ENCODE measurements around the gene HTATIP2. TPM values are rescaled to one million over a fixed set of nuclear protein-coding genes. Genes with fewer than 3 reads are reported as not detected.
"Not testable (repeated sequence)": the region's sequence is repeated elsewhere in the genome, so short reads cannot be mapped to it uniquely, and the experiment has no call there.

Gene HTATIP2
- total and polyA plus RNA-seq, 2 donors (not counting 3 experiments of a cell fraction or from before 2014, with no cell fraction given), result 37.2 to 57.6 TPM

DNA sequence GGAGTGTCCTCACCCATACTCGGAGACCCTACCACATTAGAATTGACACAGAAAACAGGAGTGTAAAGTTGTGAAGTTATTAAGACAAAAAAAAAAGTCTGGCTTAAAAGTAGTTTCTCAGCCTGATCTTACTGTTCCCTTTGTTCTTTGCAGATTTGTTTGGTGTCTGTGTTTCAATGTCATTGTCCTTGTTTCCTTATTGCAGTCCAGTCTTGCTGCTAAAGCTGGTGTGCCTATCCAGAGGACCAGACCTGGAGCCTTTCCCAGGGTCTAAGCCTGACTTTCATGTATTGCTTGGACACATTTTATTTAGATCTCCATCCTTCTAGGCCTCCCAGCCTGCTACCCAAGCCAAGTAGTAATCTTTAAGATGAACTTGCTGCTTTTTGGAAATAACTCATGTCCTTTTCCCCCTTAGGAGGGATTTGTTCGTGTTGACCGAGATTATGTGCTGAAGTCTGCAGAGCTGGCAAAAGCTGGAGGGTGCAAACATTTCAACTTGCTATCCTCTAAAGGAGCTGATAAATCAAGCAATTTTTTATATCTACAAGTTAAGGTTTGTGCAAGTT lies 12.7 kb downstream of the HTATIP2 start:
- dilution Hi-C loops (cut with MboI; ENCODE audit: extremely low pct_ligation_motif_present, low sequenced_read_pairs), result no loop called here
- Histone ChIP-seq H3K27me3 (ENCODE audit: control insufficient read depth in 2 of 2, insufficient read depth in 2 of 2, low read length in 2 of 2) (no peaks in the 10 kb centered on the region), H3K4me1 (ENCODE audit: control insufficient read depth, extremely low read depth, insufficient read depth, low read length) (no peaks in the 10 kb centered on the region), H3K4me3 (replicated peaks in 1 of 3; ENCODE audit: insufficient read depth in 1 of 3, low read depth in 1 of 3, low read length in 3 of 3) (no peak overlapping the region), H3K36me3 (ENCODE audit: control insufficient read depth in 2 of 2, extremely low read depth in 1 of 2, insufficient read depth in 2 of 2, low read length in 2 of 2) (peaks cover 4 to 7% of the 10 kb centered on the region in 2 experiments), H3K9me3 (replicated peaks; ENCODE audit: control insufficient read depth, insufficient read depth, low read length) (no peaks in the 10 kb centered on the region), H3K9me1 (replicated peaks; ENCODE audit: control insufficient read depth, extremely low read depth, insufficient read depth, low read length) (no peaks in the 10 kb centered on the region), H3K9ac (replicated peaks; ENCODE audit: extremely low read depth, insufficient read depth, low read length) (no peak overlapping the region), H4K20me1 (replicated peaks; ENCODE audit: control insufficient read depth, extremely low read depth, insufficient read depth, low read length) (no peaks in the 10 kb centered on the region), H2AFZ (ENCODE audit: low read depth, low read length) (no peak overlapping the region), H3K4me2 (ENCODE audit: insufficient read depth, low read length) (no peak overlapping the region), H3K79me2 (ENCODE audit: control insufficient read depth, insufficient read depth, low read length) (no peaks in the 10 kb centered on the region), H3K27ac (ENCODE audit: insufficient read depth, low read depth, low read length) (no peak overlapping the region)
- ChIA-PET CTCF (no interaction called here), POLR2A (no interaction called here)
- DNase-seq (ENCODE audit: low read depth, low spot score), result no peak
- BruUV-seq (replicated peaks), result no TSS peak
- peak; percentile 4 for FAIRE-seq
- TF ChIP-seq MYC (IDR thresholded peaks at IDR 0.05; ENCODE audit: low read depth, low read length) (no peak), POLR2A (IDR thresholded peaks at IDR 0.05; ENCODE audit: low read depth, low read length) (no peak), POLR2AphosphoS5 (IDR thresholded peaks at IDR 0.05; ENCODE audit: insufficient read depth, low read depth, low read length) (no peak), EZH2 (IDR thresholded peaks at IDR 0.05; ENCODE audit: borderline replicate concordance, low read depth, low read length, severe bottlenecking) (no peak), JUN (IDR thresholded peaks at IDR 0.05; ENCODE audit: borderline replicate concordance, insufficient read depth, insufficient read length, low read depth) (no peak), MAX (IDR thresholded peaks at IDR 0.05; ENCODE audit: insufficient read depth, insufficient read length) (no peak), GATA2 (IDR thresholded peaks at IDR 0.05; ENCODE audit: insufficient read depth, insufficient read length, low read depth, low read length) (no peak), FOS (IDR thresholded peaks at IDR 0.05; ENCODE audit: borderline replicate concordance, insufficient read depth, low read length) (no peak)
- TF ChIP-seq, protein P1, sequence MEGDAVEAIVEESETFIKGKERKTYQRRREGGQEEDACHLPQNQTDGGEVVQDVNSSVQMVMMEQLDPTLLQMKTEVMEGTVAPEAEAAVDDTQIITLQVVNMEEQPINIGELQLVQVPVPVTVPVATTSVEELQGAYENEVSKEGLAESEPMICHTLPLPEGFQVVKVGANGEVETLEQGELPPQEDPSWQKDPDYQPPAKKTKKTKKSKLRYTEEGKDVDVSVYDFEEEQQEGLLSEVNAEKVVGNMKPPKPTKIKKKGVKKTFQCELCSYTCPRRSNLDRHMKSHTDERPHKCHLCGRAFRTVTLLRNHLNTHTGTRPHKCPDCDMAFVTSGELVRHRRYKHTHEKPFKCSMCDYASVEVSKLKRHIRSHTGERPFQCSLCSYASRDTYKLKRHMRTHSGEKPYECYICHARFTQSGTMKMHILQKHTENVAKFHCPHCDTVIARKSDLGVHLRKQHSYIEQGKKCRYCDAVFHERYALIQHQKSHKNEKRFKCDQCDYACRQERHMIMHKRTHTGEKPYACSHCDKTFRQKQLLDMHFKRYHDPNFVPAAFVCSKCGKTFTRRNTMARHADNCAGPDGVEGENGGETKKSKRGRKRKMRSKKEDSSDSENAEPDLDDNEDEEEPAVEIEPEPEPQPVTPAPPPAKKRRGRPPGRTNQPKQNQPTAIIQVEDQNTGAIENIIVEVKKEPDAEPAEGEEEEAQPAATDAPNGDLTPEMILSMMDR (IDR thresholded peaks at IDR 0.05; ENCODE audit: extremely low read depth in 1 of 2, insufficient read depth in 1 of 2, low read depth in 1 of 2, low read length in 2 of 2), result no peak
- intact Hi-C loops (cut with micrococcal nuclease), result no loop called here

DNA sequence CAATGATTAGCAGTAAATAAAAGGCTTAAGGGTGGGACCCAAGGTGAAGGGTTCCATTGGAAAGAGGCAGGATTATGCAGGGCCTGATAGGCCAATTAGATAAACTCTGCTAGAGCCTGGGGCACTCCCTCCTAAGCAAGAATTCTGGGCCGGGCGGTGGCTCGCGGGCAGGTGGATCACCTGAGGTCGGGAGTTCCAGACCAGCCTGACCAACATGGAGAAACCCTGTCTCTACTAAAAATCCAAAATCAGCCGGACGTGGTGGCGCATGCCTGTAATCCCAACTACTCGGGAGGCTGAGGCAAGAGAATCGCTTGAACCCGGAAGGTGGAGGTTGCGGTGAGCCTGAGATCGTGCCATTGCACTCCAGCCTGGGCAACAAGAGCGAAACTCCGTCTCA lies 22.5 kb downstream of the HTATIP2 start:
- FAIRE-seq; H3K36me3 ChIP-seq (ENCODE audit: control insufficient read depth in 2 of 2, extremely low read depth in 1 of 2, insufficient read depth in 2 of 2, low read length in 2 of 2); dilution Hi-C loops (cut with MboI; ENCODE audit: extremely low pct_ligation_motif_present, low sequenced_read_pairs); H3K4me2 ChIP-seq (ENCODE audit: insufficient read depth, low read length); H3K27ac ChIP-seq (ENCODE audit: insufficient read depth, low read depth, low read length); H2AFZ ChIP-seq (ENCODE audit: low read depth, low read length); H3K9me3 ChIP-seq (replicated peaks; ENCODE audit: control insufficient read depth, insufficient read depth, low read length); POLR2A ChIA-PET; CTCF ChIA-PET; H3K4me3 ChIP-seq (replicated peaks in 1 of 3; ENCODE audit: insufficient read depth in 1 of 3, low read depth in 1 of 3, low read length in 3 of 3); H3K9me1 ChIP-seq (replicated peaks; ENCODE audit: control insufficient read depth, extremely low read depth, insufficient read depth, low read length); H3K9ac ChIP-seq (replicated peaks; ENCODE audit: extremely low read depth, insufficient read depth, low read length); DNase-seq (ENCODE audit: low read depth, low spot score); H4K20me1 ChIP-seq (replicated peaks; ENCODE audit: control insufficient read depth, extremely low read depth, insufficient read depth, low read length); BruUV-seq (replicated peaks); H3K27me3 ChIP-seq (ENCODE audit: control insufficient read depth in 2 of 2, insufficient read depth in 2 of 2, low read length in 2 of 2): not testable (repeated sequence)
- H3K79me2 ChIP-seq (ENCODE audit: control insufficient read depth, insufficient read depth, low read length), result peaks cover 12% of the 10 kb centered on the region
- H3K4me1 ChIP-seq (ENCODE audit: control insufficient read depth, extremely low read depth, insufficient read depth, low read length), result peaks cover 13% of the 10 kb centered on the region
- intact Hi-C loops (cut with micrococcal nuclease), result loop anchor here (2.0 kb wide), 1 partner anchor 225 kb away; no protein-coding TSS in a partner anchor

Data from endothelial cell of umbilical vein (primary cell).